ENCODE data around the gene SLC17A1. TPM values are rescaled to one million over a fixed set of nuclear protein-coding genes. Genes with fewer than 3 reads are reported as not detected.

SLC17A1 gene
- total RNA-seq, 1 experiment from 2014 or later, result not detected

- H3K4me1 Mint-ChIP-seq (ENCODE audit: low read depth, unreplicated experiment), result no peaks in the 10 kb centered on the region
Measured at GRCh38 chr6:25844518-25844917, 12.7 kb upstream of the SLC17A1 start.

GRCh38 chr6:25842526-25842925, 10.7 kb upstream of the SLC17A1 start:
- Mint-ChIP-seq H3K9me3 (ENCODE audit: unreplicated experiment) (no peaks in the 10 kb centered on the region), H3K4me3 (ENCODE audit: unreplicated experiment) (no peak overlapping the region), H3K27me3 (ENCODE audit: insufficient read depth, unreplicated experiment) (peaks cover 2% of the 10 kb centered on the region), H3K4me1 (ENCODE audit: low read depth, unreplicated experiment) (no peaks in the 10 kb centered on the region), H3K27ac (ENCODE audit: unreplicated experiment) (no peak overlapping the region), H3K36me3 (ENCODE audit: insufficient read depth, unreplicated experiment) (no peaks in the 10 kb centered on the region)
- TF ChIP-seq, protein P1, sequence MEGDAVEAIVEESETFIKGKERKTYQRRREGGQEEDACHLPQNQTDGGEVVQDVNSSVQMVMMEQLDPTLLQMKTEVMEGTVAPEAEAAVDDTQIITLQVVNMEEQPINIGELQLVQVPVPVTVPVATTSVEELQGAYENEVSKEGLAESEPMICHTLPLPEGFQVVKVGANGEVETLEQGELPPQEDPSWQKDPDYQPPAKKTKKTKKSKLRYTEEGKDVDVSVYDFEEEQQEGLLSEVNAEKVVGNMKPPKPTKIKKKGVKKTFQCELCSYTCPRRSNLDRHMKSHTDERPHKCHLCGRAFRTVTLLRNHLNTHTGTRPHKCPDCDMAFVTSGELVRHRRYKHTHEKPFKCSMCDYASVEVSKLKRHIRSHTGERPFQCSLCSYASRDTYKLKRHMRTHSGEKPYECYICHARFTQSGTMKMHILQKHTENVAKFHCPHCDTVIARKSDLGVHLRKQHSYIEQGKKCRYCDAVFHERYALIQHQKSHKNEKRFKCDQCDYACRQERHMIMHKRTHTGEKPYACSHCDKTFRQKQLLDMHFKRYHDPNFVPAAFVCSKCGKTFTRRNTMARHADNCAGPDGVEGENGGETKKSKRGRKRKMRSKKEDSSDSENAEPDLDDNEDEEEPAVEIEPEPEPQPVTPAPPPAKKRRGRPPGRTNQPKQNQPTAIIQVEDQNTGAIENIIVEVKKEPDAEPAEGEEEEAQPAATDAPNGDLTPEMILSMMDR (IDR thresholded peaks at IDR 0.05; ENCODE audit: insufficient read depth in 1 of 2, low read depth in 1 of 2, low read length in 1 of 2, severe bottlenecking in 1 of 2, unreplicated experiment in 1 of 2), result no peak
- intact Hi-C loops (cut with micrococcal nuclease; ENCODE audit: unreplicated experiment), result no loop called here
- CTCF ChIA-PET, result no interaction called here
- no TSS peak for BruUV-seq (replicated peaks)
- POLR2A ChIA-PET, result no interaction called here
- no peaks in the 10 kb centered on the region for H3K36me3 ChIP-seq (ENCODE audit: control insufficient read depth, insufficient read depth, low read length)
- no peak overlapping the region for H3K4me3 ChIP-seq (ENCODE audit: low read depth, low read length)
- no peak for DNase-seq
- no peaks in the 10 kb centered on the region for H3K9me3 ChIP-seq
- H3K4me1 ChIP-seq, result no peaks in the 10 kb centered on the region
- H3K27me3 ChIP-seq (replicated peaks; ENCODE audit: control insufficient read depth, insufficient read depth, low read length), result no peaks in the 10 kb centered on the region

More at GRCh38 chr6:25844518-25844917, 12.7 kb upstream of the SLC17A1 start:
- no peak overlapping the region for H3K27ac Mint-ChIP-seq (ENCODE audit: unreplicated experiment)
- BruUV-seq (replicated peaks), result no TSS peak
- H3K36me3 ChIP-seq (ENCODE audit: control insufficient read depth, insufficient read depth, low read length), result no peaks in the 10 kb centered on the region
- H3K36me3 Mint-ChIP-seq (ENCODE audit: insufficient read depth, unreplicated experiment), result no peaks in the 10 kb centered on the region
- TF ChIP-seq, protein P1 (IDR thresholded peaks at IDR 0.05; ENCODE audit: insufficient read depth in 1 of 2, low read depth in 1 of 2, low read length in 1 of 2, severe bottlenecking in 1 of 2, unreplicated experiment in 1 of 2), result no peak
- no peaks in the 10 kb centered on the region for H3K4me1 ChIP-seq
- no peaks in the 10 kb centered on the region for H3K27me3 ChIP-seq (replicated peaks; ENCODE audit: control insufficient read depth, insufficient read depth, low read length)
- intact Hi-C loops (cut with micrococcal nuclease; ENCODE audit: unreplicated experiment), result no loop called here
- peaks cover 2% of the 10 kb centered on the region for H3K27me3 Mint-ChIP-seq (ENCODE audit: insufficient read depth, unreplicated experiment)
- DNase-seq, result no peak
- H3K9me3 Mint-ChIP-seq (ENCODE audit: unreplicated experiment), result no peaks in the 10 kb centered on the region
- ChIA-PET CTCF (no interaction called here), POLR2A (no interaction called here)
- H3K4me3 ChIP-seq (ENCODE audit: low read depth, low read length), result no peak overlapping the region
- no peaks in the 10 kb centered on the region for H3K9me3 ChIP-seq
- no peak overlapping the region for H3K4me3 Mint-ChIP-seq (ENCODE audit: unreplicated experiment)

DNA sequence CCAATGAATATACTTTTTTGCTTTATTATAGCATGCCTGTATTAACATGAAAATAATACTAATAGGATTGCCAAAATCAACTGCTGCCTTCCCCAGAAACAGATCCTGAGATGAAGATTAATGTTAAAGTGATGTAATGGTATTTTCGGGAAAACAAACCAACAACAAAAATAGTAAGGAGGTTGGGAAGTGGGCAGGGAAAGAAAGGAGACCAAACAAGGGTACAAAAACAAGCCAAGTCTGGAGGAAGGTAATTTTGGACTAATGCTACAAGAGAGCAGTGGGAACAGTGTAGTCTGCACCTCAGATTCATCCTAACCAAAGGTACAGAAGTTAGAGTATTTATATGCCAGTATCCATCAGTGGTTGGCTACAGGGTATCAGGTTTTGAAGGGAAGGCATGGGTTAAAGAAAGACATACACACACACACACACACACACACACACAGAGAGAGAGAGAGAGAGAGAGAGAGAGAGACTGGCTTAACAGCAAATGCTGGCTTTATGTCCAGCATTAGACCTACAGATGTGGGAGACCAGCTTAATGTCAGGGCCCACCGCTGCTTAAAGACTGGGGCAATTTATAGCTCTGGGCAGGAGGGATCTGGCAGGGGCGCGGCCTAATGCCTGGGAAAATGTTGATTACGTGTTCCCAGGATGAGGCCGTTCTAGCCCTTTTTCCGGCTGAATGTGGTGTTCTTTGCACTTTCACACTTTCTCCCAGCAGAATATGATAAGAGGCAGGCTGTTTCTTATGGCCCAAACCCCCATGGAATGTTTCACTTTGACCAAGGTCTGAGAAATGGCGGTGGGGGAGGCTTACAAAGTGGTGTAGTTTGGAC, 3.8 kb upstream of the SLC17A1 start:
- TF ChIP-seq, protein P1 (IDR thresholded peaks at IDR 0.05; ENCODE audit: insufficient read depth in 1 of 2, low read depth in 1 of 2, low read length in 1 of 2, severe bottlenecking in 1 of 2, unreplicated experiment in 1 of 2), result no peak
- H3K27me3 Mint-ChIP-seq (ENCODE audit: insufficient read depth, unreplicated experiment), result peaks cover 1% of the 10 kb centered on the region
- DNase-seq, result peak in 1 of 2 experiments; percentile 58
- no peaks in the 10 kb centered on the region for H3K9me3 ChIP-seq
- no peak overlapping the region for H3K4me3 Mint-ChIP-seq (ENCODE audit: unreplicated experiment)
- intact Hi-C loops (cut with micrococcal nuclease; ENCODE audit: unreplicated experiment), result no loop called here
- ChIA-PET POLR2A (no interaction called here), CTCF (interaction anchor here (0.6 kb wide), 1 partner anchor 1164 kb away, joined by 5 read pairs; no protein-coding TSS in a partner anchor)
- no peaks in the 10 kb centered on the region for H3K27me3 ChIP-seq (replicated peaks; ENCODE audit: control insufficient read depth, insufficient read depth, low read length)
- H3K27ac Mint-ChIP-seq (ENCODE audit: unreplicated experiment), result no peak overlapping the region
- peaks cover 28% of the 10 kb centered on the region for H3K4me1 ChIP-seq
- no peaks in the 10 kb centered on the region for H3K36me3 ChIP-seq (ENCODE audit: control insufficient read depth, insufficient read depth, low read length)
- peaks cover 14% of the 10 kb centered on the region for H3K4me1 Mint-ChIP-seq (ENCODE audit: low read depth, unreplicated experiment)
- no peaks in the 10 kb centered on the region for H3K36me3 Mint-ChIP-seq (ENCODE audit: insufficient read depth, unreplicated experiment)
- no peak overlapping the region for H3K4me3 ChIP-seq (ENCODE audit: low read depth, low read length)
- H3K9me3 Mint-ChIP-seq (ENCODE audit: unreplicated experiment), result no peaks in the 10 kb centered on the region
- no TSS peak for BruUV-seq (replicated peaks)
